ENCODE data around the gene SCAMP4. TPM values are rescaled to one million over a fixed set of nuclear protein-coding genes. Genes with fewer than 3 reads are reported as not detected.

SCAMP4 gene
- total RNA-seq, 1 donor from 2014 or later, result 76.9 TPM

GRCh38 chr19:1961000-1961883 lies 56.0 kb downstream of the SCAMP4 start:
- H3K9me3 Mint-ChIP-seq, result no peaks in the 10 kb centered on the region
- H3K4me1 Mint-ChIP-seq (ENCODE audit: unreplicated experiment), result peaks cover 12% of the 10 kb centered on the region
- H3K4me3 Mint-ChIP-seq, result no peak overlapping the region
- no peak for DNase-seq (ENCODE audit: extremely low spot score, unreplicated experiment)
- H3K36me3 Mint-ChIP-seq, result no peaks in the 10 kb centered on the region
- no peaks in the 10 kb centered on the region for H3K27me3 Mint-ChIP-seq
- H3K27ac Mint-ChIP-seq, result no peak overlapping the region
- TF ChIP-seq CTCF (conservative IDR thresholded peaks at IDR 0.05), result no peak

- no peaks in the 10 kb centered on the region for H3K27me3 Mint-ChIP-seq
- no peaks in the 10 kb centered on the region for H3K9me3 Mint-ChIP-seq
- no peaks in the 10 kb centered on the region for H3K36me3 Mint-ChIP-seq
- DNase-seq (ENCODE audit: extremely low spot score, unreplicated experiment), result no peak
- no peak for TF ChIP-seq CTCF (conservative IDR thresholded peaks at IDR 0.05)
- H3K27ac Mint-ChIP-seq, result no peak overlapping the region
- H3K4me3 Mint-ChIP-seq, result no peak overlapping the region
- peaks cover 14% of the 10 kb centered on the region for H3K4me1 Mint-ChIP-seq (ENCODE audit: unreplicated experiment)
Measured at GRCh38 chr19:1962674-1963073, 57.5 kb downstream of the SCAMP4 start.

- H3K4me3 Mint-ChIP-seq, result no peak overlapping the region
- peaks cover 6% of the 10 kb centered on the region for H3K4me1 Mint-ChIP-seq (ENCODE audit: unreplicated experiment)
- no peaks in the 10 kb centered on the region for H3K27me3 Mint-ChIP-seq
- DNase-seq (ENCODE audit: extremely low spot score, unreplicated experiment), result no peak
- H3K36me3 Mint-ChIP-seq, result no peaks in the 10 kb centered on the region
- no peak for TF ChIP-seq CTCF (conservative IDR thresholded peaks at IDR 0.05)
- H3K9me3 Mint-ChIP-seq, result no peaks in the 10 kb centered on the region
- H3K27ac Mint-ChIP-seq, result no peak overlapping the region
Measured at GRCh38 chr19:1967087-1967608, 61.9 kb downstream of the SCAMP4 start.

GRCh38 chr19:1968279-1969175 lies 63.3 kb downstream of the SCAMP4 start:
- DNase-seq (ENCODE audit: extremely low spot score, unreplicated experiment), result no peak
- Mint-ChIP-seq H3K4me1 (ENCODE audit: unreplicated experiment) (peaks cover 6% of the 10 kb centered on the region), H3K36me3 (no peaks in the 10 kb centered on the region), H3K9me3 (no peaks in the 10 kb centered on the region), H3K27me3 (no peaks in the 10 kb centered on the region), H3K4me3 (no peak overlapping the region), H3K27ac (no peak overlapping the region)
- TF ChIP-seq CTCF (conservative IDR thresholded peaks at IDR 0.05), result no peak

- Mint-ChIP-seq H3K36me3 (no peaks in the 10 kb centered on the region), H3K9me3 (no peaks in the 10 kb centered on the region), H3K27me3 (no peaks in the 10 kb centered on the region), H3K4me3 (no peak overlapping the region), H3K4me1 (ENCODE audit: unreplicated experiment) (peaks cover 6% of the 10 kb centered on the region), H3K27ac (no peak overlapping the region)
- DNase-seq (ENCODE audit: extremely low spot score, unreplicated experiment), result no peak
- no peak for TF ChIP-seq CTCF (conservative IDR thresholded peaks at IDR 0.05)
Measured at GRCh38 chr19:1969176-1970002, 64.2 kb downstream of the SCAMP4 start.

Data from type B pancreatic cell (in vitro differentiated cells).